AG04449 (cell line): ENCODE data around the gene LILRA6.
"Not testable (repeated sequence)": the region's sequence is repeated elsewhere in the genome, so short reads cannot be mapped to it uniquely, and the experiment has no call there.

Source experiments
- CTCF ChIA-PET: fragments of 350-600 bp; formaldehyde crosslinking; extraction: SDS; loops from one replicate; lab custom pipeline; 2021; ENCODE audit warnings: antibody characterized with exemption; lab: Yijun Ruan, JAX
- POLR2A ChIA-PET: fragments of 400-600, 350-600 bp; formaldehyde crosslinking; extraction: SDS; loops from one replicate; lab custom pipeline; 2020; ENCODE audit warnings: antibody characterized with exemption, inconsistent platforms; lab: Yijun Ruan, JAX
- DNase-seq: peaks from one replicate; pipeline ENCODE4 v3.0.0-alpha.2; 2010; ENCODE audit warnings: low read depth, low spot score
- H3K4me3 ChIP-seq: 2 replicates; pipeline ENCODE4 v1.5.1; 2011; ENCODE audit warnings: low read depth, mild to moderate bottlenecking, control low read depth, low read length
- CTCF ChIP-seq: IDR thresholded peaks from one replicate; pipeline ENCODE4 v1.5.1; 2011; ENCODE audit warnings: mild to moderate bottlenecking, moderate library complexity, low read length, control low read depth, inconsistent platforms; ENCODE audit not compliant: insufficient read depth; ENCODE audit errors: missing control alignments

LILRA6 gene

DNA sequence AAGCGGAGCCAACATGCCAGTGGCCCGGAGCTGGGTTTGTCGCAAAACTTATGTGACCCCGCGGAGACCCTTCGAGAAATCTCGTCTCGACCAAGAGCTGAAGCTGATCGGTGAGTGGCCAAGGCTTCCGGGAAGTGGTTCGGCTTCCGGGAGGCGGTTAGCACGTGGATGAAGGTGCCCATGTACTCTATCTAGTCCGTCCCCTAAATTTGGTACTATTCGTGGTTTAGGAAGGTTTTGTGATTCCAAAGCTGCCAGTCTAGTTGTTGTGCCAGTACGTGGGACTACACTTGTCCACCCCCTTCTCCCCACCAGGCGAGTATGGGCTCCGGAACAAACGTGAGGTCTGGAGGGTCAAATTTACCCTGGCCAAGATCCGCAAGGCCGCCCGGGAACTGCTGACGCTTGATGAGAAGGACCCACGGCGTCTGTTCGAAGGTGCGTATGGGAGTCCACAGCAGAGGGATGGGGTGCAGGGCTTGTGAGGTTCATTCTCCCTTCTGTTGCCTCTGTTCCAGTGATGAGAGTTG lies 41.4 kb downstream of the LILRA6 start:
- ChIA-PET CTCF (interaction anchor here (1.0 to 3.1 kb wide), 3 partner anchors 9 to 33 kb away, joined by 3 to 12 read pairs (median 3); partner anchors contain the start of gene TSEN34), POLR2A (interaction anchor here (0.7 to 5.5 kb wide), 5 partner anchors 9 to 152 kb away, joined by 3 to 108 read pairs (median 4); partner anchors contain the start of genes MBOAT7 and TSEN34)
- no peak for DNase-seq
- no peak for TF ChIP-seq CTCF
- peak overlapping the region; percentile 91 for H3K4me3 ChIP-seq

- TF ChIP-seq CTCF: no peak
- ChIA-PET POLR2A (interaction anchor here (0.5 to 5.5 kb wide), 3 partner anchors 9 to 1317 kb away, joined by 3 to 108 read pairs (median 3); partner anchors contain the start of genes MBOAT7, TSEN34 and ZNF816), CTCF (interaction anchor here (1.4 to 3.1 kb wide), 2 partner anchors 8 to 31 kb away, joined by 3 to 12 read pairs; partner anchors contain the start of gene TSEN34)
- H3K4me3 ChIP-seq: no peak overlapping the region
- no peak for DNase-seq
Observed at GRCh38 chr19:54199401-54199800, 43.2 kb downstream of the LILRA6 start.

DNA sequence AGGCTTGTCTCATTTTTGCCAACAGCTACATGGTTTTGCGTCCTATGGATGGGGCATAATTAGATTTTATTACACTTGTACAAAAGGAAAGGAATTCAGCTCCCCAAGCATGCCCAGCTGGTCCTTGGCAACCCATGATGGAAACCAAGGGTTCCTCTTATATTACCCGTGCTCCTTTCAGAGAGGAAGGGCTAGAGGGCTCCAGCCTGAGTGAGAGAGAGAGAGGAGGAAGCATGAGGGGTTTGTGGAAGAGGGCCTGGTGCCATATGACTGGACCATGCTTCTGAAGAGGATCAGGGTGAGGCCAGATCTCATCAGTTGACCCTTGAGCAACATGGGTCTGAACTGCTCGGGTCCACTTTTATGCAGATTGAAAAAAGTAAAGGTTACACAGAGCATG lies 45.5 kb downstream of the LILRA6 start:
- H3K4me3 ChIP-seq: no peak overlapping the region
- no peak for DNase-seq
- no peak for TF ChIP-seq CTCF
- ChIA-PET CTCF (no interaction called here), POLR2A (no interaction called here)

GRCh38 chr19:54196536-54196935 lies 46.1 kb downstream of the LILRA6 start:
- TF ChIP-seq CTCF: no peak
- ChIA-PET CTCF (interaction anchor here (1.0 kb wide), 1 partner anchor 72 kb away, joined by 3 read pairs; no protein-coding TSS in a partner anchor), POLR2A (no interaction called here)
- DNase-seq: no peak
- H3K4me3 ChIP-seq: no peak overlapping the region

GRCh38 chr19:54194463-54194862 lies 48.1 kb downstream of the LILRA6 start:
- CTCF ChIA-PET, DNase-seq, H3K4me3 ChIP-seq, POLR2A ChIA-PET: not testable (repeated sequence)

- no peak for TF ChIP-seq CTCF
- POLR2A ChIA-PET: interaction anchor here (5.1 kb wide), 1 partner anchor 8 kb away, joined by 108 read pairs; the partner anchor contains the start of gene RPS9
- CTCF ChIA-PET: interaction anchor here (1.5 kb wide), 1 partner anchor 39 kb away, joined by 4 read pairs; no protein-coding TSS in a partner anchor
- no peak overlapping the region for H3K4me3 ChIP-seq
- DNase-seq: no peak
Observed at GRCh38 chr19:54193011-54193410, 49.6 kb downstream of the LILRA6 start.
